Activated CD4-positive, alpha-beta T cell treated with anti-CD3 and anti-CD28 coated beads for 24 hours (primary cell): ENCODE data around the gene ABCA3.

Source experiments
- DNase-seq, 2 donors: peaks; one replicate each; pipeline ENCODE4 v3.0.0-alpha.2; 2020; ENCODE audit warnings: low read depth in 2 of 2

ABCA3 gene

GRCh38 chr16:2317231-2318020, 23.1 kb downstream of the ABCA3 start:
- DNase-seq: no peak

- DNase-seq: no peak
Observed at GRCh38 chr16:2308089-2308962, 32.2 kb downstream of the ABCA3 start.

GRCh38 chr16:2299915-2300192, 40.7 kb downstream of the ABCA3 start:
- DNase-seq: no peak

GRCh38 chr16:2299121-2299914, 41.2 kb downstream of the ABCA3 start:
- DNase-seq: no peak

- DNase-seq: no peak
Observed at GRCh38 chr16:2298621-2299020, 41.9 kb downstream of the ABCA3 start.

GRCh38 chr16:2297506-2297860, 43.0 kb downstream of the ABCA3 start:
- no peak for DNase-seq

GRCh38 chr16:2296661-2297505, 43.6 kb downstream of the ABCA3 start:
- DNase-seq: peak in 1 of 2 donors; percentile 5

GRCh38 chr16:2295056-2295798, 45.3 kb downstream of the ABCA3 start:
- DNase-seq: no peak

- no peak for DNase-seq
Observed at GRCh38 chr16:2292221-2292620, 48.3 kb downstream of the ABCA3 start.

GRCh38 chr16:2289282-2289681, 51.2 kb downstream of the ABCA3 start:
- no peak for DNase-seq

GRCh38 chr16:2288726-2289125, 51.8 kb downstream of the ABCA3 start:
- DNase-seq: no peak

GRCh38 chr16:2287916-2288547, 52.5 kb downstream of the ABCA3 start:
- DNase-seq: no peak

- no peak for DNase-seq
Observed at GRCh38 chr16:2286550-2286949, 54.0 kb downstream of the ABCA3 start.

- no peak for DNase-seq
Observed at GRCh38 chr16:2285731-2286191, 54.8 kb downstream of the ABCA3 start.

- no peak for DNase-seq
Observed at GRCh38 chr16:2284797-2285576, 55.5 kb downstream of the ABCA3 start.

- DNase-seq: no peak
Observed at GRCh38 chr16:2284001-2284770, 56.3 kb downstream of the ABCA3 start.

GRCh38 chr16:2282866-2283555, 57.5 kb downstream of the ABCA3 start:
- no peak for DNase-seq

GRCh38 chr16:2282262-2282661, 58.3 kb downstream of the ABCA3 start:
- no peak for DNase-seq
